RWPE2 (cell line): Measurements from ENCODE around the gene DNAI2.

Source experiments
- ATAC-seq: fragments of 200-7000 bp; cut with Tn5 transposase; 3 replicates; pipeline ENCODE4 v1.9.1; 2021; ENCODE audit warnings: low read depth
- DNase-seq: peaks from one replicate; pipeline ENCODE4 v3.0.0-alpha.2; 2020; ENCODE audit warnings: low spot score
- H3K27ac ChIP-seq: fragments of 450-650 bp; 2 replicates; pipeline ENCODE4 v1.5.1; 2017; ENCODE audit warnings: mild to moderate bottlenecking; ENCODE audit not compliant: poor library complexity, severe bottlenecking
- H3K27me3 ChIP-seq: fragments of 250-450 bp; sonication (Bioruptor Pico); 2 replicates; pipeline ENCODE4 v1.5.1; 2021; ENCODE audit warnings: mild to moderate bottlenecking, moderate library complexity; ENCODE audit not compliant: insufficient read depth, poor library complexity, severe bottlenecking
- H3K36me3 ChIP-seq: fragments of 250-450 bp; sonication (Bioruptor Pico); 2 replicates; pipeline ENCODE4 v1.5.1; 2020; ENCODE audit warnings: low read depth, mild to moderate bottlenecking, moderate library complexity
- H3K4me1 ChIP-seq: fragments of 250-450 bp; sonication (Bioruptor Pico); 2 replicates; pipeline ENCODE4 v1.5.1; 2021; ENCODE audit warnings: mild to moderate bottlenecking, moderate library complexity; ENCODE audit not compliant: insufficient read depth, poor library complexity, severe bottlenecking
- H3K4me3 ChIP-seq: fragments of 250-450 bp; sonication (Bioruptor Pico); 2 replicates; pipeline ENCODE4 v1.5.1; 2021; ENCODE audit warnings: mild to moderate bottlenecking, moderate library complexity; ENCODE audit not compliant: severe bottlenecking
- H3K9me3 ChIP-seq: fragments of 250-450 bp; sonication (Bioruptor Pico); 2 replicates; pipeline ENCODE4 v1.5.1; 2021; ENCODE audit warnings: mild to moderate bottlenecking, moderate library complexity; ENCODE audit not compliant: severe bottlenecking
- CTCF ChIP-seq: fragments of 450-650 bp; IDR thresholded peaks from one replicate; pipeline ENCODE4 v1.5.1; 2017; ENCODE audit warnings: mild to moderate bottlenecking, moderate library complexity; ENCODE audit not compliant: poor library complexity, severe bottlenecking

Gene DNAI2

GRCh38 chr17:74268558-74268957 is 5.5 kb upstream of the DNAI2 start:
- no peak for DNase-seq
- ATAC-seq, result no peak
- H3K9me3 ChIP-seq, result no peaks in the 10 kb centered on the region

GRCh38 chr17:74270333-74270732 is 3.7 kb upstream of the DNAI2 start:
- H3K27me3 ChIP-seq, result peaks cover 25% of the 10 kb centered on the region
- no peak for ATAC-seq
- no peak for TF ChIP-seq CTCF
- H3K4me1 ChIP-seq, result no peaks in the 10 kb centered on the region
- no peak overlapping the region for H3K4me3 ChIP-seq
- DNase-seq, result no peak
- no peaks in the 10 kb centered on the region for H3K36me3 ChIP-seq
- H3K27ac ChIP-seq, result no peak overlapping the region
- no peaks in the 10 kb centered on the region for H3K9me3 ChIP-seq

More at GRCh38 chr17:74268558-74268957, 5.5 kb upstream of the DNAI2 start:
- Histone ChIP-seq H3K4me1 (no peaks in the 10 kb centered on the region), H3K27ac (no peak overlapping the region), H3K4me3 (no peak overlapping the region), H3K27me3 (peaks cover 7% of the 10 kb centered on the region), H3K36me3 (no peaks in the 10 kb centered on the region)
- no peak for TF ChIP-seq CTCF

GRCh38 chr17:74271281-74271680 is 2.8 kb upstream of the DNAI2 start:
- no peak for ATAC-seq
- H3K27ac ChIP-seq, result no peak overlapping the region
- no peak for TF ChIP-seq CTCF
- no peak overlapping the region for H3K4me3 ChIP-seq
- H3K4me1 ChIP-seq, result no peaks in the 10 kb centered on the region
- no peaks in the 10 kb centered on the region for H3K36me3 ChIP-seq
- H3K27me3 ChIP-seq, result peaks cover 35% of the 10 kb centered on the region
- DNase-seq, result no peak
- H3K9me3 ChIP-seq, result no peaks in the 10 kb centered on the region

GRCh38 chr17:74271901-74272561 is 2.0 kb upstream of the DNAI2 start:
- no peaks in the 10 kb centered on the region for H3K9me3 ChIP-seq
- no peak overlapping the region for H3K27ac ChIP-seq
- TF ChIP-seq CTCF, result no peak
- DNase-seq (no peak), ATAC-seq (no peak)
- H3K36me3 ChIP-seq, result no peaks in the 10 kb centered on the region
- H3K27me3 ChIP-seq, result peaks cover 36% of the 10 kb centered on the region
- no peak overlapping the region for H3K4me3 ChIP-seq
- no peaks in the 10 kb centered on the region for H3K4me1 ChIP-seq

- ATAC-seq (no peak), DNase-seq (no peak)
- no peak for TF ChIP-seq CTCF
- no peaks in the 10 kb centered on the region for H3K4me1 ChIP-seq
- no peak overlapping the region for H3K4me3 ChIP-seq
- H3K9me3 ChIP-seq, result no peaks in the 10 kb centered on the region
- H3K27ac ChIP-seq, result no peak overlapping the region
- H3K36me3 ChIP-seq, result no peaks in the 10 kb centered on the region
- H3K27me3 ChIP-seq, result peaks cover 36% of the 10 kb centered on the region
Observed at GRCh38 chr17:74272731-74273201, 1.3 kb upstream of the DNAI2 start.
